HepG2 (cell line): Measurements from ENCODE around the gene ATP2C2. TPM values are rescaled to one million over a fixed set of nuclear protein-coding genes. Genes with fewer than 3 reads are reported as not detected.

Source experiments
- ATAC-seq: fragments of 200-7000 bp; cut with Tn5 transposase; 3 replicates; pipeline ENCODE4 v1.9.1; 2020; ENCODE audit warnings: mild to moderate bottlenecking, moderate library complexity
- BruUV-seq: library from RNA; stranded (reverse); fragments of 400-500 nt; replicated peaks from 2 replicates; lab custom pipeline; 2021; lab: Mats Ljungman, UMichigan
- CTCF ChIA-PET: fragments of 300-600 bp; formaldehyde crosslinking; extraction: SDS; loops from one replicate; lab custom pipeline; 2021; ENCODE audit warnings: low total read pairs, inconsistent platforms, low intra/inter-chr PET ratio; lab: Yijun Ruan, JAX
- POLR2A ChIA-PET: fragments of 350-600 bp; sonication (Branson Sonifier 250); formaldehyde crosslinking; loops from one replicate; lab custom pipeline; 2020; ENCODE audit warnings: antibody characterized with exemption, inconsistent platforms; lab: Yijun Ruan, JAX
- DNase-seq: peaks from one replicate; pipeline ENCODE4 v3.0.0-alpha.2; 2015; ENCODE audit warnings: low spot score
- FAIRE-seq: peaks from 3 replicates; lab custom pipeline; 2011; peaks lifted over from hg19 to GRCh38; lab: Jason Lieb, UNC
- H2AFZ ChIP-seq: one replicate; pipeline ENCODE4 v1.6.1; 2011; ENCODE audit warnings: low read length, inconsistent platforms
- H3K27ac ChIP-seq: fragments of 300-600 bp; 3 replicates; pipeline ENCODE4 v1.8.0; 2011; ENCODE audit warnings: mixed run types, mild to moderate bottlenecking, mixed read lengths, low read length, inconsistent platforms; ENCODE audit not compliant: insufficient read depth; ENCODE audit errors: extremely low read length
- H3K27me3 ChIP-seq, 2 experiments: fragments of 200-600 bp in 1 of 2; 2 replicates in 1 of 2; 3 replicates in 1 of 2; pipeline versions ENCODE4 v1.6.0 to v1.8.0; 2011; ENCODE audit warnings: low read length in 2 of 2, mild to moderate bottlenecking in 2 of 2, moderate library complexity in 2 of 2, inconsistent platforms in 1 of 2; ENCODE audit not compliant: insufficient read depth in 2 of 2, control insufficient read depth in 1 of 2
- H3K36me3 ChIP-seq, 2 experiments: fragments of 200-600 bp in 1 of 2; replicated peaks in 1 of 2; 2 replicates in 1 of 2; 3 replicates in 1 of 2; pipeline versions ENCODE4 v1.5.1 to v1.8.0; 2011; ENCODE audit warnings: low read length in 2 of 2, inconsistent platforms in 1 of 2; ENCODE audit not compliant: insufficient read depth in 2 of 2, control insufficient read depth in 1 of 2
- H3K4me1 ChIP-seq: 2 replicates; pipeline ENCODE4 v1.5.1; 2012; ENCODE audit warnings: low read length, inconsistent platforms; ENCODE audit not compliant: insufficient read depth
- H3K4me2 ChIP-seq: 2 replicates; pipeline ENCODE4 v1.6.0; 2011; ENCODE audit warnings: low read depth, low read length, inconsistent platforms
- H3K4me3 ChIP-seq, 3 experiments: fragments of 200-600 bp in 1 of 3; sonication (generic), shearing (Covaris generic) in 1 of 3; replicated peaks in 1 of 3; 2 replicates each; pipeline ENCODE4 v1.5.1; 2011 to 2016; ENCODE audit warnings: low read length in 3 of 3, inconsistent platforms in 2 of 3, low read depth in 2 of 3, mild to moderate bottlenecking in 2 of 3, control low read depth in 1 of 3, mixed read lengths in 1 of 3; ENCODE audit not compliant: insufficient read depth in 1 of 3
- H3K79me2 ChIP-seq: one replicate; pipeline ENCODE4 v1.6.1; 2011; ENCODE audit warnings: low read length, inconsistent platforms; ENCODE audit not compliant: insufficient read depth
- H3K9ac ChIP-seq: 2 replicates; pipeline ENCODE4 v1.6.0; 2011; ENCODE audit warnings: mild to moderate bottlenecking, low read depth, low read length, inconsistent platforms; ENCODE audit not compliant: insufficient read depth
- H3K9me3 ChIP-seq: 2 replicates; pipeline ENCODE4 v1.5.1; 2012; ENCODE audit warnings: mild to moderate bottlenecking, low read length
- H4K20me1 ChIP-seq: 2 replicates; pipeline ENCODE4 v1.6.0; 2011; ENCODE audit warnings: inconsistent platforms, mild to moderate bottlenecking, low read length, moderate library complexity; ENCODE audit not compliant: insufficient read depth
- HIVEP1 ChIP-seq: sonication (generic); formaldehyde crosslinking; IDR thresholded peaks from 2 replicates; pipeline ENCODE4 v1.4.0; 2020; ENCODE audit warnings: mild to moderate bottlenecking, missing genetic modification reagents
- HNF4A ChIP-seq: sonication (generic); formaldehyde crosslinking; IDR thresholded peaks from 2 replicates; pipeline ENCODE4 v1.4.0; 2020; ENCODE audit warnings: missing genetic modification reagents
- PCBP2 ChIP-seq: fragments of 200-400 bp; formaldehyde crosslinking; optimal IDR thresholded peaks from 2 replicates; pipeline ENCODE3; 2018; ENCODE audit warnings: low read length, low read depth; ENCODE audit not compliant: poor library complexity, severe bottlenecking
- SRSF4 ChIP-seq: fragments of 200-400 bp; formaldehyde crosslinking; IDR thresholded peaks from one replicate; pipeline ENCODE4 v1.6.1; 2018; ENCODE audit warnings: mild to moderate bottlenecking, low read depth, low read length, moderate library complexity; ENCODE audit not compliant: poor library complexity, severe bottlenecking
- ZKSCAN5 ChIP-seq: sonication (generic); formaldehyde crosslinking; IDR thresholded peaks from 2 replicates; pipeline ENCODE4 v1.5.1; 2020; ENCODE audit warnings: mild to moderate bottlenecking, missing genetic modification reagents
- ZNF558 ChIP-seq: sonication (generic); formaldehyde crosslinking; IDR thresholded peaks from 2 replicates; pipeline ENCODE4 v1.9.0; 2022; ENCODE audit warnings: mild to moderate bottlenecking, missing genetic modification reagents, borderline replicate concordance
- ZSCAN25 ChIP-seq: sonication (generic); formaldehyde crosslinking; IDR thresholded peaks from 2 replicates; pipeline ENCODE4 v1.8.0; 2022; ENCODE audit warnings: mild to moderate bottlenecking, missing genetic modification reagents
- WGBS: methylation state at CpG from one replicate; pipeline ENCODE4 v1.1.6; 2017; ENCODE audit warnings: low lambda C conversion rate; 5-methylcytosine and 5-hydroxymethylcytosine counted together
- in situ Hi-C: cut with HindIII; loops from 2 replicates; pipeline ENCODE4 v1.10.0; 2017; ENCODE audit warnings: low pct_unique_long_range_greater_than_20kb; ENCODE audit not compliant: extremely low pct_ligation_motif_present
- intact Hi-C: fragments of 100-400 bp; cut with micrococcal nuclease; formaldehyde crosslinking; loops from one replicate; pipeline ENCODE4 v1.10.0; 2022; ENCODE audit not compliant: unreplicated experiment
- polyA plus RNA-seq, 8 experiments: library from polyadenylated mRNA; depleted of rRNA in 3 of 8; stranded (reverse) in 7 of 8; unstranded in 1 of 8; fragments of >200 nt; fragmentation: Illumina TruSeq in 4 of 8; extraction: Trizol in 4 of 8; gene quantifications; 2 replicates each; pipeline versions ENCODE4 v1.2.1 to v1.2.3, GENCODE V29; 2011 to 2016; ENCODE audit warnings: low read depth in 4 of 8, missing spikeins in 1 of 8, mixed read lengths in 1 of 8; ENCODE audit not compliant: insufficient read depth in 1 of 8
- total RNA-seq, 5 experiments: library from RNA; depleted of rRNA; stranded (reverse); fragments of >200 nt; fragmentation: Illumina TruSeq; extraction: Trizol; gene quantifications; 2 replicates each; pipeline ENCODE4 v1.2.3, GENCODE V29; 2016; ENCODE audit warnings: low read depth in 1 of 5
- TF ChIP-seq, protein P1 (sequence below): sonication (generic); formaldehyde crosslinking; IDR thresholded peaks from 2 replicates; pipeline ENCODE4 v1.5.1; 2020; ENCODE audit warnings: missing genetic modification reagents, mild to moderate bottlenecking, borderline replicate concordance
- TF ChIP-seq, protein P2 (sequence below): sonication (generic); formaldehyde crosslinking; IDR thresholded peaks from 2 replicates; pipeline ENCODE4 v1.5.0; 2020; ENCODE audit warnings: missing genetic modification reagents, mild to moderate bottlenecking, borderline replicate concordance

Gene ATP2C2
- total and polyA plus RNA-seq, 2 of the 13 experiments (the other 11 are each of a cell fraction or from before 2014, with no cell fraction given) = 0.07 TPM; not detected in 1

DNA sequence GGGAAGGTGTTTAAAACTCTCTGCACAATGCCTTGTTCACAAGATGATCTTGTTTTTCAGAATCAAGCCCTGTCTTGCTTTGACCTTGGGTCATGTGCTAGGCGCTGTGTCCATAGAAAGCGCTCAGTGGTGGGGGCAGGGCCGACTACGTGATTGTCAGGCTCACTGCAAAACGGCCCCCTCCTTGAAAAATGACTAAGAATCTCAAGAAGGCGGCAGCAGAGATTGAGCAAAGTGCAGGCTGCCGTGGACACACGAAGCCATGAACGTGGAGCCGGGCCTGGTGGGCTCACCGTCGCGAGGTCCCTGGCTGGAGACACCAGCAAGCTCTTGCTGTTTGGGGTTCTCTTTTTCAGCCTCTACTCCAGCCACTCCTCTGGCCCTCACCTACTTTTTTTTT is 10.2 kb downstream of the ATP2C2 start (continued):
- TF ChIP-seq, protein P1, sequence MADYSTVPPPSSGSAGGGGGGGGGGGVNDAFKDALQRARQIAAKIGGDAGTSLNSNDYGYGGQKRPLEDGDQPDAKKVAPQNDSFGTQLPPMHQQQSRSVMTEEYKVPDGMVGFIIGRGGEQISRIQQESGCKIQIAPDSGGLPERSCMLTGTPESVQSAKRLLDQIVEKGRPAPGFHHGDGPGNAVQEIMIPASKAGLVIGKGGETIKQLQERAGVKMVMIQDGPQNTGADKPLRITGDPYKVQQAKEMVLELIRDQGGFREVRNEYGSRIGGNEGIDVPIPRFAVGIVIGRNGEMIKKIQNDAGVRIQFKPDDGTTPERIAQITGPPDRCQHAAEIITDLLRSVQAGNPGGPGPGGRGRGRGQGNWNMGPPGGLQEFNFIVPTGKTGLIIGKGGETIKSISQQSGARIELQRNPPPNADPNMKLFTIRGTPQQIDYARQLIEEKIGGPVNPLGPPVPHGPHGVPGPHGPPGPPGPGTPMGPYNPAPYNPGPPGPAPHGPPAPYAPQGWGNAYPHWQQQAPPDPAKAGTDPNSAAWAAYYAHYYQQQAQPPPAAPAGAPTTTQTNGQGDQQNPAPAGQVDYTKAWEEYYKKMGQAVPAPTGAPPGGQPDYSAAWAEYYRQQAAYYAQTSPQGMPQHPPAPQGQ (CRISPR knock-in tag) = no peak
- TF ChIP-seq ZSCAN25 (no peak), ZNF558 (CRISPR knock-in tag) (no peak), SRSF4 (no peak), HNF4A (CRISPR knock-in tag) (no peak)
- TF ChIP-seq, all 625 proteins: peak for 0

DNA sequence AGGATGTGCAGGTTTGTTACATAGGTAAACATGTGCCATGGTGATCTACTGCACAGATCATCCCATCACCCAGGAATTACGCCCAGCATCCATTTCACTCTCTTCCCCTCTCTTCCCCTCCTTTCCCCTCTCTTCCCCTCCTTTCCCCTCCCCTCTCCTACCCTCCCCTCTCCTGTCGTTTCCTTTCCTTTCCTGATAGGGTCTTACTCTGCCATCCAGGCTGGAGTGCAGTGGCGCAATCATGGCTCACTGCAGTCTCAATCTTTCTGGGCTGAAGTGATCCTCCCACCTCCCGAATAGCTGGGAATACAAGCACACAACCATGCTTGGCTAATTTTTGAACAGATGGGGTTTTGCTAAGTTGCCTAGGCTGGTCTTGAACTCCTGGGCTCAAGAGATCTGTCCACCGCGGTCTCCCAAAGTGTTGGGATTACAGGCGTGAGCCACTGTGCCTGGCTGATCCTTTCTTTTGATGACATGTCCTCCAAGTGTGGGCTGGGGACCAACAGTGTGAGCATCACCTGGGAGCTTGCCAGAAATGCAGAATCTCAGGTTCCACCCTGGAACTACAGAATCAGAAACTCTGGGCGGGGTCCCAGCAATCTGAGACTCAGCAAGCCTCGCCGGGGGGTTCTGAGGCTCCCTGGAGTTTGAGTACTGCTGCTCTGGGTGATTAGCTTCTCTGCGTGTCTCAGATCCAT is 10.8 kb downstream of the ATP2C2 start:
- Histone ChIP-seq H3K9ac (no peak overlapping the region), H3K36me3 (no peaks in the 10 kb centered on the region), H3K4me3 (no peak overlapping the region), H3K4me2 (no peak overlapping the region), H3K27me3 (peaks cover 9 to 45% of the 10 kb centered on the region in 2 experiments; a peak in 3 of 5 replicates), H2AFZ (no peak overlapping the region), H3K9me3 (no peaks in the 10 kb centered on the region), H3K79me2 (no peaks in the 10 kb centered on the region), H3K27ac (no peak overlapping the region), H4K20me1 (no peaks in the 10 kb centered on the region), H3K4me1 (no peaks in the 10 kb centered on the region)
- no TSS peak for BruUV-seq
- ChIA-PET CTCF (no interaction called here), POLR2A (no interaction called here)
- 14% methylated on average over 8 of the region's 11 CpGs for WGBS
- FAIRE-seq (no peak), DNase-seq (no peak), ATAC-seq (no peak)
- in situ Hi-C loops = no loop called here
- TF ChIP-seq ZKSCAN5 (CRISPR knock-in tag) = no peak
- TF ChIP-seq, protein P2, sequence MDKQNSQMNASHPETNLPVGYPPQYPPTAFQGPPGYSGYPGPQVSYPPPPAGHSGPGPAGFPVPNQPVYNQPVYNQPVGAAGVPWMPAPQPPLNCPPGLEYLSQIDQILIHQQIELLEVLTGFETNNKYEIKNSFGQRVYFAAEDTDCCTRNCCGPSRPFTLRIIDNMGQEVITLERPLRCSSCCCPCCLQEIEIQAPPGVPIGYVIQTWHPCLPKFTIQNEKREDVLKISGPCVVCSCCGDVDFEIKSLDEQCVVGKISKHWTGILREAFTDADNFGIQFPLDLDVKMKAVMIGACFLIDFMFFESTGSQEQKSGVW (CRISPR knock-in tag) = no peak
- TF ChIP-seq HIVEP1 (CRISPR knock-in tag) = no peak
- peak; percentile 40 for TF ChIP-seq PCBP2
- intact Hi-C loops = no loop called here
